HL-60/S4 treated with retinoic acid at 250 ng/mL for 4 days and 3 days (cell line): ENCODE data around the gene LGALS1.
"Not testable (repeated sequence)": the region's sequence is repeated elsewhere in the genome, so short reads cannot be mapped to it uniquely, and the experiment has no call there.

Source experiments
- in situ Hi-C: fragments of 300-500 bp; cut with MboI; formaldehyde crosslinking; loops from 2 replicates; pipeline ENCODE4 v1.7.0; 2022; ENCODE audit warnings: low sequenced_read_pairs

The LGALS1 gene

DNA sequence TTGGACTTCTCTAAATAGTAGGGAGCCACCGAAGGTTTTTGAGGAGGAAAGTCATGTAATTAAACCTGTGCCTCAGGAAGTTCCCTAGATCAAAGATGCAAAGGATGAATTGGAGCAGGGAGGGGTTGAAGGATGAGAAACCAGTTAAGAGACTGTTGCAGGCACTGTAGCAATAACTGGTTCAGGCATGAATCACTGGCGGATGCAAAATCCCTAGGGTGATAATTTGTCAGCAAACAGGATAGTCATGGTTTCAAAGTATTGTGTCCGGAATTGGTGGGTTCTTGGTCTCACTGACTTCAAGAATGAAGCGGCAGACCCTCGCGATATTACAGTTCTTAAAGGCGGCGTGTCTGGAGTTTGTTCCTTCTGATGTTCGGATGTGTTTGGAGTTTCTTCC is 41.3 kb downstream of the LGALS1 start:
- in situ Hi-C loops: no loop called here

DNA sequence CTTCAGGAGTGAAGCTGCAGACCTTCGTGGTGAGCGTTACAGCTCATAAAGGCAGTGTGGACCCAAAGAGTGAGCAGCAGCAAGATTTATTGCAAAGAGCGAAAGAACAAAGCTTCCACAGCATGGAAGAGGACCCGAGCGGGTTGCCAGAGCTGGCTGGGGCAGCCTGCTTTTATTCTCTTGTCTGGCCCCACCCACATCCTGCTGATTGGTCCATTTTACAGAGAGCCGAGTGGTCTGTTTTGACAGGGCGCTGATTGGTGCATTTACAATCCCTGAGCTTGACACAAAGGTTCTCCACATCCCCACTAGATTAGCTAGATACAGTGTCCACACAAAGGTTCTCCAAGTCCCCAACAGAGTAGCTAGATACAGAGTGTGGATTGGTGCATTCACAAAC is 41.8 kb downstream of the LGALS1 start:
- in situ Hi-C loops: not testable (repeated sequence)

DNA sequence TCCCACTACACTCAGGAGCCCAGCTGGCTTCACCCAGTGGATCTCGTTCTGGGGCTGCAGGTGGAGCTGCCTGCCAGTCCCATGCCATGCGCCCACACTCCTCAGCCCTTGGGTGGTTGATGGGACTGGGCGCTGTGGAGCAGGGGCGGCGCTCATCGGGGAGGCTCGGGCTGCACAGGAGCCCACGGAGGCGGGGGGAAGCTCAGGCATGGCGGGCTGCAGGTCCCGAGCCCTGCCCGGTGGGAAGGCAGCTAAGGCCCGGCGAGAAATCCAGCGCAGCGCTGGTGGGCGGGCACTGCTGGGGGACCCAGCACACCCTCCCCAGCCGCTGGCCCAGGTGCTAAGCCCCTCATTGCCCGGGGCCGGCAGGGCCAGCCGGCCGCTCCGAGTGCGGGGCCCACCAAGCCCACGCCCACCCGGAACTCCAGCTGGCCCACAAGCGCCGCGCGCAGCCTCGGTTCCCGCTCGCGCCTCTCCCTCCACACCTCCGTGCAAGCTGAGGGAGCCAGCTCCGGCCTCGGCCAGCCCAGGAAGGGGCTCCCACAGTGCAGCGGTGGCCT is 42.4 kb downstream of the LGALS1 start:
- in situ Hi-C loops: not testable (repeated sequence)

DNA sequence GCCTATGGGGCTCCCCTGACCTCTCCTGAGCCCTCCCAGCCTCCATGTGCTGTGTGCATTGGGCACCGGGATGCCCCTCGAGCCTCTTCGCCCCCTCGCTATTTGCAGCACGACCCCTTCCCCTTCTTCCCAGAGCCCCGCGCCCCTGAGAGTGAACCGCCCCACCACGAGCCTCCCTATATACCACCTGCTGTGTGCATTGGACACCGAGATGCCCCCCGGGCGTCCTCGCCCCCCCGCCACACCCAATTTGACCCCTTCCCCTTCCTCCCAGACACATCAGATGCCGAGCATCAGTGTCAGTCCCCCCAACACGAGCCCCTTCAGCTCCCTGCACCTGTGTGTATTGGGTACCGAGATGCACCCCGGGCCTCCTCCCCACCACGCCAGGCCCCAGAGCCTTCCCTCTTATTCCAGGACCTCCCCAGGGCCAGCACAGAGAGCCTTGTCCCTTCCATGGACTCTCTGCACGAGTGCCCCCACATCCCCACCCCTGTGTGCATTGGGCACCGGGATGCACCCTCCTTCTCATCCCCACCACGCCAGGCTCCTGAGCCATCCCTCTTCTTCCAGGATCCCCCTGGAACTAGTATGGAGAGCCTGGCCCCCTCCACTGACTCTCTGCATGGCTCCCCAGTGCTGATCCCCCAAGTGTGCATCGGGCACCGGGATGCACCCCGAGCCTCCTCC is 50.3 kb downstream of the LGALS1 start:
- in situ Hi-C loops: no loop called here

DNA sequence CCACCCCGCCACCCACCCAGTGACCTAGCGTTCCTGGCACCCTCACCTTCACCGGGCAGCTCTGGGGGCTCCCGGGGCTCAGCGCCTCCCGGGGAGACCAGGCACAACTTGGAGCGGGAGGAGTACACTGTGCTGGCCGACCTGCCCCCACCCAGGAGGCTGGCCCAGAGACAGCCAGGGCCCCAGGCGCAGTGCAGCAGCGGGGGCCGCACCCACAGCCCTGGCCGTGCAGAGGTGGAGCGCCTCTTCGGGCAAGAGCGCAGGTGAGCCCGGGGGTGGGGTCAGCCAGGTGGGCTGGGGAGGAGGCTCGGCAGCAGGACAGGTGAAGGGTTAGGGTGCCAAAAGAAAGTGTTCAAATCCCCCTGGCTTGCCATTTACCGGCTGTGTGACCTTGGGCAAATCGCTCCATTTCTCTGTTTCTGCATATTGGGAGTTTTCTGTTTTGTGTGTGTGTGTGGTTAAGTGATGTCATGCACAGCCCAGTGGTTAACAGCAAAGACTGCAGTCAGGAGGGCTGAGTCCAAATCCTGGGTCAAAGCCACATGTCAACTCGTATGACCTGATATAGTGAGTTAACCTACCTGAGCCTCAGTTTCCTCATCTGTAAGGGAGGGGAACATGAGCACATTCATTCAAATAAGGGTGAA is 50.9 kb downstream of the LGALS1 start:
- in situ Hi-C loops: no loop called here

DNA sequence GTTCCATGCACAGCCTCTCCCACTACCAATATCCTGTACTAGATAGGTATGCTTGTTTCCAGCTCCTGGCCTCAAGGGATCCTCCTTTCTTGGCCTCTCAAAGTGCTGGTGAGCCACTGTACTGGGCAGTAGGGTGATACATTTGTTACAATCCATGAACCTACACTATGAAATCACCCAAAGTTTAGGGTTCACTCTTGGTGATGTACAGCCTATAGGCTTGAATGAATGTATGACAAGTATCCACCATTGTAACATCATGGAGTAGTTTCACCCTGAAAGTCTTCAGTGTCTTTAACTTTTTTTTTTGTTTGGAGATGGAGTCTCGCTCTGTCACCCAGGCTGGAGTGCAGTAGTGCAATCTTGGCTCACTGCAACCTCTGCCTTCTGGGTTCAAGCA is 53.2 kb downstream of the LGALS1 start:
- in situ Hi-C loops: no loop called here
